NB4 (cell line): ENCODE data around the gene PCNX3.

Source experiments
- DNase-seq: peaks from one replicate; pipeline ENCODE4 v3.0.0; 2010; ENCODE audit warnings: low read depth
- H3K4me3 ChIP-seq: one replicate; pipeline ENCODE4 v1.5.1; 2011; ENCODE audit warnings: mild to moderate bottlenecking, low read depth, low read length, moderate library complexity
- MYC ChIP-seq: IDR thresholded peaks from 2 replicates; pipeline ENCODE4 v1.6.1; 2011; ENCODE audit warnings: low read depth, low read length
- POLR2A ChIP-seq: IDR thresholded peaks from 2 replicates; pipeline ENCODE4 v1.6.1; 2011; ENCODE audit warnings: mild to moderate bottlenecking; ENCODE audit not compliant: insufficient read length; ENCODE audit errors: extremely low read depth
- TF ChIP-seq, protein P1 (sequence below): IDR thresholded peaks from one replicate; pipeline ENCODE4 v1.5.1; 2012; ENCODE audit warnings: low read depth, low read length
- TF ChIP-seq, protein P2 (sequence below): IDR thresholded peaks from 2 replicates; pipeline ENCODE4 v1.6.1; 2011; ENCODE audit warnings: low read depth, low read length

PCNX3 gene

DNA sequence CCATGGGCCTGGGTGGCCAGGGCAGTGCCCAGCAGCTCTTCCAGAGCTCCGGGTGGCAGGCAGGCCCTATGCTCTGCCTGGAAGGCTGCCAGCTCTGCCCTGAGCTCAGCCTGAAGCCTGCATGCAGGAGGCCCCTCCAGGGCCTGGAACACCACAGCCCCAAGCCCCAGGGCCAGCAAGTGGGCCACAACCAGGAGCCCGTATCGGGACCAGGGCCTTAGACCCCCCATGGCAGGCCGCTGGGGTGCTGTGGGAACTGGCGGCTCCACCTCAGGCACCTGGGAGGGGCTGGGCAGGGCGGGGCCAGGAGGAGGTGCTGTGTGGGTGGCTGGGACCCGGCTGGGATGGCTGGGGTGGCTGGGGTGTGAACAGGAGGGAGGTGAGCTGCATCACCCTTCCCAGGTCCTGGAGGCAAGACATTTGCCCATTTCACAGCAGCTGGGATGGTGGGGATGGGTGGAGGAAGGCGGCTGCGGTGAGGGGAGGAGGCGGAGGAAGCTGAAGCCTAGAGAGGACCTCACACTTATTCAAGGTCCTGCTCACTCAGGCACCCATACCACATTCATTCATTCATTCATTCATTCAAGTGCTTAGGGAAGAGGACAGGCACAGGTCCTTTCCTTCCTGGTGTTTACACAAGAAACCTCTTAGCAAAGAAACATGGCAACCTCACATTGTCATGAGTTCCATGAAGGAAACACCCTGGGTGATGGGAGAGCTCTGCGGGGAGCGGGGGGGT is 19.9 kb upstream of the PCNX3 start, which contains the start of gene KCNK7:
Gene KCNK7, minus strand, starts transcription at position 258 of the 739 bp plus-strand sequence. Its CDS starts 28 bp downstream, at position 230.
- TF ChIP-seq, protein P1, sequence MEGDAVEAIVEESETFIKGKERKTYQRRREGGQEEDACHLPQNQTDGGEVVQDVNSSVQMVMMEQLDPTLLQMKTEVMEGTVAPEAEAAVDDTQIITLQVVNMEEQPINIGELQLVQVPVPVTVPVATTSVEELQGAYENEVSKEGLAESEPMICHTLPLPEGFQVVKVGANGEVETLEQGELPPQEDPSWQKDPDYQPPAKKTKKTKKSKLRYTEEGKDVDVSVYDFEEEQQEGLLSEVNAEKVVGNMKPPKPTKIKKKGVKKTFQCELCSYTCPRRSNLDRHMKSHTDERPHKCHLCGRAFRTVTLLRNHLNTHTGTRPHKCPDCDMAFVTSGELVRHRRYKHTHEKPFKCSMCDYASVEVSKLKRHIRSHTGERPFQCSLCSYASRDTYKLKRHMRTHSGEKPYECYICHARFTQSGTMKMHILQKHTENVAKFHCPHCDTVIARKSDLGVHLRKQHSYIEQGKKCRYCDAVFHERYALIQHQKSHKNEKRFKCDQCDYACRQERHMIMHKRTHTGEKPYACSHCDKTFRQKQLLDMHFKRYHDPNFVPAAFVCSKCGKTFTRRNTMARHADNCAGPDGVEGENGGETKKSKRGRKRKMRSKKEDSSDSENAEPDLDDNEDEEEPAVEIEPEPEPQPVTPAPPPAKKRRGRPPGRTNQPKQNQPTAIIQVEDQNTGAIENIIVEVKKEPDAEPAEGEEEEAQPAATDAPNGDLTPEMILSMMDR, result no peak
- no peak for TF ChIP-seq MYC
- TF ChIP-seq, protein P2, sequence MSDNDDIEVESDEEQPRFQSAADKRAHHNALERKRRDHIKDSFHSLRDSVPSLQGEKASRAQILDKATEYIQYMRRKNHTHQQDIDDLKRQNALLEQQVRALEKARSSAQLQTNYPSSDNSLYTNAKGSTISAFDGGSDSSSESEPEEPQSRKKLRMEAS, result no peak
- no peak for TF ChIP-seq POLR2A
- H3K4me3 ChIP-seq, result no peak within 1 kb of the TSS
- DNase-seq, result no peak

DNA sequence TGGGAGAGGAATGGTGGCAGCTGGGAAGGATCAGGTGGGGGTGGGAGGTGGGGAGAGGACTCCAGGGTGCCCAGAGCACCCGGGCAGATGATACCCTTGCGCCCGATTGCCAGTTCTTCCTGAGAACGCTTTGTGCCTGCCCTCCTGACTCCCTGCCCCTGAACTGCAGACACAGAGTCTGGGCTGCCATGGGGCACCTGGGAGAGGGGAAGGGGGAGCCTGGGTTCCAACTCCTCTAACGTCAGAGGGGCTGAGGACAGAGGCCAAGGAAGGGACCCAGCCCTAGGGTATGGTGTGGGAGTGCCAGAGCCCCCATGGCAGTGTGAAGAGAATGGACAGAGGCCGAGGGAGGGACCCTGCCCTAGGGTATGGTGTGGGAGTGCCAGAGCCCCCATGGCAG is 19.1 kb upstream of the PCNX3 start:
- TF ChIP-seq MYC (no peak), POLR2A (no peak)
- no peak overlapping the region for H3K4me3 ChIP-seq
- DNase-seq, result no peak

DNA sequence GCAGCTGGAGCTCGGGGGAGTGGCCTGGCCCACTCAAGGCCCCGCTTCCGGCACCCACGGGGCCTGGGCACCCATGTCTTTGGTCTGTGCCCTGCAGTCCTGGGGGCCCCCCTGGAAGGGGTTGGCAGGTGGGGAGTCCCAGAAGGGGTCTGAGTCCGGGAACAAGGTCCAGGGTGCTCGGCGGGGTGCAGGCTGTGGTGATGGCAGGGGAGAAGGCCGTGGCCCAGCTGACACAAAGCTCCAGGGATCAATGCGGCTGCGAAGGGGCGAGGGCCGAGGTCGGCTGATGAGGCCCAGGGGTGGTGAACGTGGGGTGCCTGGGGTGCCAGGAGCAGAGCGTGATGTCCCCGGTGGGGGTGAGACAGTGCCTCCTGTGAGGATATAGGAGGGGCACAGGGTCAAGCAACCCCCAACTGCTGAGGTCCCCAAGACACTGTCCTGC is 17.3 kb upstream of the PCNX3 start:
- no peak for DNase-seq
- TF ChIP-seq, protein P1, result no peak
- no peak for TF ChIP-seq MYC
- TF ChIP-seq POLR2A, result no peak
- TF ChIP-seq, protein P2, result no peak
- H3K4me3 ChIP-seq, result no peak overlapping the region

DNA sequence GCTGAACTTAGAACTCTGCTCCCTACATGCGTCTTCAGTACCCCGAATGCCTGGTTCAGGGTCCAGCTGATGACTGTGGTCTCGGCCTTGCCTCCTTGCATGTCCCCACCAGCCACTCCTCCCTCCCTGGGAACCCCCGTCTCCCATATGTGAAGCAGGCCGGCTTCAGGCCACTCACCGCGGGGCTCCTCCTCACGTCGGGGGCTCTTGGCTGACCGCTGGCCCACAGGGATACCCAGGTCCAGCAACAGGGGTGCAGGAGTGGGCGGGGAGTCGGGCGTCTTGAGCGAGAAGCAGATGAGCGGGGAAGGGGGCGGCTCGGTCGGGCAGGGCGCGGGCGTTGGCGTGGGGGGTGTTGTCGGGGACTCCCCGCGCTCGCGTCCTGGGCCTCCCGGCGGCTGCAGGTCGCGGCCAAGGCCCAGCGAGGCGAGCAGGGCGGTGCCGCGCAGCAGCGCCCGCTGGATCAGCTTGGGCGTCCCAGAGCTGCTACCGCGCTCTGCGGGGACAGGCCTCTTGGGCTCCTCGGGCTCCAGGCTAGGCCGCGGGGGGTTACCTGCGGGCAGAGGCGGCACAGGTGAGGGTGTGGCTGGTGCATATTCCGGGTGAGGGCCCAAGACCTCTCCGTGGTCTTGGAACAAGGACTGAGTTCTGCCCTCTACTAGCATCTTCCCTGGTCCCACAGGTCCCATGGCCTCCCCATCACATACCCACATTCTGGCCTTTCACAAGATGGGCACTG is 16.2 kb upstream of the PCNX3 start:
- TF ChIP-seq, protein P2, result no peak
- TF ChIP-seq MYC, result no peak
- TF ChIP-seq, protein P1, result no peak
- TF ChIP-seq POLR2A, result no peak
- H3K4me3 ChIP-seq, result no peak overlapping the region
- DNase-seq, result no peak

DNA sequence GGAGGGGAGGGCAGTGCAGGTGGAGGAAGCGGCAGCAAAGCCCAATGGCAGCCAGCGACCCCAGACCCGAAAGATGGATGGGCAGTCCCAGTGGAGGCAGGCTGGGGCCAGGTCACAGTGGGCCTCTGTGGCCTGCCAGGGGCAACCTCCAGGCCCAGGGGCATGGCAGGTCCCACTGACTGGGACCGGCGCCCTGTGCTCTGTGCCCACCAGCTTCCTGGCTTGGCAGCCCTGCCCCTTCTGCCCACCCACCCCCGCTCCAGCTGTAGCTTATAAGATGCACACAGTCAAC is 15.7 kb upstream of the PCNX3 start:
- H3K4me3 ChIP-seq, result no peak overlapping the region
- no peak for DNase-seq
- no peak for TF ChIP-seq MYC
- TF ChIP-seq, protein P2, result no peak

DNA sequence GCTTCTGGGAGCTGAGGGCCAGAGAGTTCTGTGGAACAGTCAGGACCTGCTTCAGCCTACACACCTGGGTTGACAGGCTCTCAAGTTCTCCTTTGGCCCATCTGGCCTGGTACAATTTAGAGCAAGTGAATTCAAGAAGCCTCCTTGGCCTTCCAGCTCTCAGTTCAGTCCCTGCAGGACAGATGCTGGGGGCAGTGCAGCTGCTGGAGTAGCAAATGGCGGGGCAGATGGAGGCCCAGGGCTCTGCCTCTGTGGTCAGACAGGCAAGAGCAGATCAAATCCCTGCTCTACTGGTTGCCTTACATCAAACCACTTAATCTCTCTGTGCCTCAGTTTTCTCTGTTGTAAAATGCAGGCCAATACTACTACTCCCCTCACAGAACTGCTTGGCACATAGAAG is 11.3 kb upstream of the PCNX3 start:
- no peak overlapping the region for H3K4me3 ChIP-seq
- TF ChIP-seq, protein P1, result no peak
- TF ChIP-seq POLR2A (no peak), MYC (no peak)
- TF ChIP-seq, protein P2, result no peak
- no peak for DNase-seq
